NT2/D1 (cell line): ENCODE data around the gene SDR9C7.
"Not testable (repeated sequence)": the region's sequence is repeated elsewhere in the genome, so short reads cannot be mapped to it uniquely, and the experiment has no call there.

Experiments
- SUZ12 ChIP-seq: IDR thresholded peaks from 2 replicates; pipeline ENCODE4 v1.6.1; 2011; ENCODE audit not compliant: insufficient read length, insufficient read depth; ENCODE audit errors: extremely low read depth
- YY1 ChIP-seq: IDR thresholded peaks from 2 replicates; pipeline ENCODE4 v1.6.1; 2011; ENCODE audit not compliant: insufficient read length, insufficient read depth
- ZNF274 ChIP-seq: IDR thresholded peaks from 2 replicates; pipeline ENCODE4 v1.6.1; 2011; ENCODE audit warnings: mild to moderate bottlenecking, low read depth, low read length

DNA sequence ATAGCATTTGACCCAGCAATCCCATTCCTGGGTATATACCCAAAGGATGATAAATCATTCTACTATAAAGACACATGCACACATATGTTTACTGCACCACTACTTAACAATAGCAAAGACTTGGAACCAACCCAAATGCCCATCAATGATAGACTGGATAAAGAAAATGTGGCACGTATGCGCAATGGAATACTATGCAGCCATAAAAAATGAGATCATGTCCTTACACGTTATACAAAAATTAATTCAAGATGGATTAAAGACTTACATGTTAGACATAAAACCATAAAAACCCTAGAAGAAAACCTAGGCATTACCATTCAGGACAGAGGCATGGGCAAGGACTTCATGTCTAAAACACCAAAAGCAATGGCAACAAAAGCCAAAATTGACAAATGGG lies 16.1 kb downstream of the SDR9C7 start:
- not testable (repeated sequence) for TF ChIP-seq YY1, ZNF274, SUZ12
